HEK293 (cell line): Measurements from ENCODE around the gene UPP1.

Experiments
- CTCF ChIA-PET: fragments of 350-600 bp; formaldehyde crosslinking; extraction: SDS; loops from one replicate; lab custom pipeline; 2021; ENCODE audit warnings: antibody characterized with exemption; lab: Yijun Ruan, JAX
- POLR2A ChIA-PET: fragments of 300-600 bp; formaldehyde crosslinking; extraction: SDS; loops from one replicate; lab custom pipeline; 2020; ENCODE audit warnings: antibody characterized with exemption, inconsistent platforms; lab: Yijun Ruan, JAX
- H3K27ac ChIP-seq: fragments of 200-500 bp; sonication (Bioruptor generic); 2 replicates; pipeline ENCODE4 v1.5.1; 2014; ENCODE audit warnings: low read depth, low read length, control low read depth, inconsistent platforms; ENCODE audit errors: extremely low read depth
- H3K36me3 ChIP-seq, 2 experiments: fragments of 200-500 bp in 1 of 2; sonication (Bioruptor generic) in 1 of 2; 1 replicate in 1 of 2; 2 replicates in 1 of 2; pipeline ENCODE4 v1.5.1; 2014 to 2017; ENCODE audit warnings: inconsistent platforms in 2 of 2, low read length in 2 of 2; ENCODE audit not compliant: control insufficient read depth in 2 of 2, insufficient read depth in 1 of 2
- H3K4me1 ChIP-seq: fragments of 200-500 bp; sonication (Bioruptor generic); 2 replicates; pipeline ENCODE4 v1.5.1; 2014; ENCODE audit warnings: mild to moderate bottlenecking, low read length, inconsistent platforms; ENCODE audit not compliant: control insufficient read depth, insufficient read depth
- H3K4me3 ChIP-seq: 2 replicates; pipeline ENCODE4 v1.5.1; 2011; ENCODE audit warnings: low read depth, mild to moderate bottlenecking, control low read depth, low read length, moderate library complexity
- H3K9me3 ChIP-seq: fragments of 200-500 bp; sonication (Bioruptor generic); 2 replicates; pipeline ENCODE4 v1.5.1; 2014; ENCODE audit warnings: low read depth, low read length, inconsistent platforms; ENCODE audit not compliant: control insufficient read depth, insufficient read depth
- CTCF ChIP-seq: fragments of 450-650 bp; formaldehyde crosslinking; IDR thresholded peaks from 2 replicates; pipeline ENCODE4 v1.5.1; 2016; ENCODE audit warnings: missing biosample characterization, missing genetic modification characterization
- GFI1B ChIP-seq: fragments of 450-650 bp; formaldehyde crosslinking; IDR thresholded peaks from 2 replicates; pipeline ENCODE4 v1.5.1; 2016; ENCODE audit warnings: missing biosample characterization, missing genetic modification characterization
- PRDM10 ChIP-seq: fragments of 450-650 bp; formaldehyde crosslinking; IDR thresholded peaks from 2 replicates; pipeline ENCODE4 v1.5.1; 2016; ENCODE audit warnings: missing biosample characterization, missing genetic modification characterization
- RBAK ChIP-seq: fragments of 450-650 bp; formaldehyde crosslinking; IDR thresholded peaks from 2 replicates; pipeline ENCODE4 v1.5.1; 2016; ENCODE audit warnings: missing biosample characterization, missing genetic modification characterization
- TSHZ1 ChIP-seq: fragments of 450-650 bp; formaldehyde crosslinking; IDR thresholded peaks from 2 replicates; pipeline ENCODE4 v1.5.1; 2016; ENCODE audit warnings: missing biosample characterization, missing genetic modification characterization, borderline replicate concordance
- WT1 ChIP-seq: fragments of 450-650 bp; formaldehyde crosslinking; IDR thresholded peaks from 2 replicates; pipeline ENCODE4 v1.5.1; 2016; ENCODE audit warnings: missing biosample characterization, missing genetic modification characterization
- ZNF138 ChIP-seq: fragments of 450-650 bp; formaldehyde crosslinking; IDR thresholded peaks from 2 replicates; pipeline ENCODE4 v1.5.1; 2016; ENCODE audit warnings: missing biosample characterization, missing genetic modification characterization, borderline replicate concordance
- ZNF366 ChIP-seq: fragments of 450-650 bp; formaldehyde crosslinking; conservative IDR thresholded peaks from 2 replicates; pipeline ENCODE4 v1.5.1; 2016; ENCODE audit warnings: missing biosample characterization, missing genetic modification characterization
- ZNF626 ChIP-seq: fragments of 450-650 bp; sonication (Bioruptor Pico); formaldehyde crosslinking; IDR thresholded peaks from 2 replicates; pipeline ENCODE4 v1.5.1; 2018; ENCODE audit warnings: missing biosample characterization, missing genetic modification characterization, inconsistent platforms
- ZNF670 ChIP-seq: fragments of 450-650 bp; formaldehyde crosslinking; IDR thresholded peaks from 2 replicates; pipeline ENCODE4 v1.5.1; 2016; ENCODE audit warnings: missing biosample characterization, missing genetic modification characterization, low read depth
- ZNF76 ChIP-seq: fragments of 450-650 bp; formaldehyde crosslinking; IDR thresholded peaks from 2 replicates; pipeline ENCODE4; 2016; ENCODE audit warnings: low read depth, missing biosample characterization, missing genetic modification characterization, borderline replicate concordance

The UPP1 gene

GRCh38 chr7:48105045-48105444 is 16.0 kb downstream of the UPP1 start:
- Histone ChIP-seq H3K36me3 (peaks cover 10 to 73% of the 10 kb centered on the region in 2 experiments), H3K27ac (no peak overlapping the region), H3K9me3 (no peaks in the 10 kb centered on the region), H3K4me3 (no peak overlapping the region), H3K4me1 (no peaks in the 10 kb centered on the region)
- ChIA-PET CTCF (interaction anchor here (0.7 to 2.7 kb wide), 3 partner anchors 106 to 160 kb away, joined by 3 to 6 read pairs (median 6); no protein-coding TSS in a partner anchor), POLR2A (interaction anchor here (0.8 to 1.6 kb wide), 2 partner anchors 11 to 111 kb away, joined by 3 to 4 read pairs; no protein-coding TSS in a partner anchor)
- TF ChIP-seq GFI1B (tag by site-specific recombination): no peak
- no peak for TF ChIP-seq PRDM10 (tag by site-specific recombination)
- no peak for TF ChIP-seq ZNF626 (tag by site-specific recombination)
- TF ChIP-seq TSHZ1 (tag by site-specific recombination): no peak
- TF ChIP-seq ZNF366 (tag by site-specific recombination): no peak
- TF ChIP-seq ZNF138 (tag by site-specific recombination): no peak

GRCh38 chr7:48106906-48107659 is 18.0 kb downstream of the UPP1 start:
- H3K4me3 ChIP-seq: no peak overlapping the region
- peaks cover 10 to 64% of the 10 kb centered on the region in 2 experiments for H3K36me3 ChIP-seq
- ChIA-PET POLR2A (interaction anchor here (1.0 to 2.9 kb wide), 3 partner anchors 15 to 115 kb away, joined by 3 to 11 read pairs (median 3); partner anchors contain the start of gene UPP1), CTCF (interaction anchor here (0.5 to 6.8 kb wide), 4 partner anchors 58 to 168 kb away, joined by 3 to 88 read pairs (median 6); no protein-coding TSS in a partner anchor)
- H3K9me3 ChIP-seq: no peaks in the 10 kb centered on the region
- no peak overlapping the region for H3K27ac ChIP-seq
- H3K4me1 ChIP-seq: no peaks in the 10 kb centered on the region
- TF ChIP-seq CTCF (tag by site-specific recombination): no peak
- no peak for TF ChIP-seq ZNF670 (tag by site-specific recombination)
- TF ChIP-seq RBAK (tag by site-specific recombination): no peak
- TF ChIP-seq ZNF76 (tag by site-specific recombination): no peak
- no peak for TF ChIP-seq WT1
